Fibroblast of gingiva (primary cell): ENCODE results near the gene RABGEF1.
"Not testable (repeated sequence)": the region's sequence is repeated elsewhere in the genome, so short reads cannot be mapped to it uniquely, and the experiment has no call there.

ENCODE experiments used
- DNase-seq: peaks from one replicate; pipeline ENCODE4 v3.0.0-alpha.2; 2011; ENCODE audit warnings: low read depth

The RABGEF1 gene

DNA sequence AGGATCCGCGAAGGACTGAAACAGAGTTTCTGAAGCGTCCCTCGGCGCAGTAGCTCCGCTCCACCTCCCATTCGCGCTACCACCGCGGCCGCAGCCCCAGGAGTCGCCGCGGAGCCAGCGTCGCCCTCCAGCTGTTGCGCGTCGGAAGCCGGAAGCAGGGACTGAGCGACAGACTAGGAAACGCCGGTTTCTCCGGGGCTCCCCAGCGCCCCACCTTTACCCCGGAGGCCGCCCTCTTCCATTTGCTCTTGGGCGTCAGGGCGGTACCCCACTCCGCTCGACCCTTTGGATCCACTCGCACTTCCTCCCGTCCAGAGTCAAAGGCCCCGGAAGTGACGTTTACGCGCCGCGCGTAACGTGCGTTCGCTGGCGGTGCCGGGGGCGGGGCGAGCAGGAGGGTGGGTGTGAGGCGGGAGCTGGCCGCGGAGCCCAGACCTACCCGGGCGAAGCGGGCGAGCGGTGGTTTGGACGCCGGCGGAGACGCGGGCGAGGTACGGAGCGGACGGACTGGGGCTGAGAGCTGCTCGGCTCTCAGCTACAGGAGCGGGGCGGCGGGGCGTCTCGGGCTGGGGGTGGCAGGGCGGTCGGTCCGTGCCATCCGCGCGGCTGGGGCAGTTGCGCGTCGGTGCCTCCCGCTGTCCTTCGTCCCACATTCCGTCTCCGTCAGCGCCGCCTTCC, at the start of gene RABGEF1:
Gene RABGEF1 (plus strand): TSS at position 432 of the 678 bp plus-strand sequence. CDS start 31,167 bp downstream, outside the sequence.
- DNase-seq, result peak; percentile 93

DNA sequence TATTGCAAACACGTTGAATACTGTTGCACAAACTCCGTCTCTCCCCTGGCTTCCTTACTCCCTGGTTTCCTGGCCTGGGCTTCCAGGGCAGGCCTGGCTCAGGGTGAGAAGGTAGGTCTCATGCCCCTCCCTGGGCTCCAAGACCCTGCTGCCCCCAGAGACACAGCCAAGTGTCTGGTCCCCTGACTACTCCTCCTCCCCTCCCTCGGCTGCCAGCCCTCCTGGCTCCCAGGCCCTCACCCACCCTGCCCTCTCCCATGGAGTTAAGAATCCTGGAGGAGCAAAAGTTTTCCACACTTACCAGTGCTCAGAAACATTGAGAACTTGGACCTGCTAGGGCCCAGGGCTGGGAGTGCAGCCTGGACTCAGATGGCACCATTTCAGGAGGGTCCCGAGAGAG, 47.2 kb upstream of the RABGEF1 start:
- no peak for DNase-seq

GRCh38 chr7:66694286-66694685, 46.2 kb upstream of the RABGEF1 start:
- no peak for DNase-seq

GRCh38 chr7:66695417-66695816, 45.1 kb upstream of the RABGEF1 start:
- not testable (repeated sequence) for DNase-seq

DNA sequence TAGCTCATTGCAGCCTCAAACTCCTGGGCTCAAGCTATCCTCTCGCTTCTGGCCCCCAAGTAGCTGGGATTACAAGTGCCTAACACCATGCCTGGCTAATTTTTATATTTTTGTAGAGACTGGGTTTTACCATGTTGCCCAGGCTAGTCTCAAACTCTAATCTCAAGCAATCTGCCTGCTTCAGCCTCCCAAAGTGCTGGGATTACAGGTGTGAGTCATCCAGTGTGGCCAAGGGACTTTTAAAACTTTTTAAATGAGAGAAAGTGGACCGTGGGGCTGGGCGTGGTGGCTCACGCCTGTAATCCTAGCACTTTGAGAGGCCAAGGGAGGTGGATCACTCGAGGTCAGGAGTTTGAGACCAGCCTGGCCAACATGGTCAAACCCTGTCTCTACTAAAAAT, 44.4 kb upstream of the RABGEF1 start:
- DNase-seq, result not testable (repeated sequence)

DNA sequence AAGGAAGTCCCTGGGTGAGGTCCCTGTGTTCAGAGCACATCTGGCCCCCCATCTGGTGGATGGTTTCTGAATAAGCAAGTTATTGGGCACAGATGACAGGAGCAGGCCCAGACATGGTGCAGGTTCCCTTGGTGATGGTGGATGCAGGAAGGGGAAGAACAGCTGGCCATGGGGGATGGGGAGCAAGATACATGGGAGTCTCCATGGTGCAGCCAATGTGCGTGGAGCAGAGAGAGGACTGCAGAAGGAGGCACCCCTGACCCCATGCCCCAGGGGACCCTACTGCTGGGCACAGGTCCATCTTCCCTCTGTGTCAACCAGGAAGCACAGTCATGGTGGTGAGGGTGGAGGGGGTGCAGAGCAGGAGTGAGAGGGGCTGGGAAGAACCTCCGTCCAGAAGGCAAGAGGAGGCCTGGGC, 43.8 kb upstream of the RABGEF1 start:
- peak; percentile 27 for DNase-seq

- DNase-seq, result peak; percentile 71
Measured at GRCh38 chr7:66697449-66698438, 42.8 kb upstream of the RABGEF1 start.

GRCh38 chr7:66698652-66699205, 41.8 kb upstream of the RABGEF1 start:
- no peak for DNase-seq

DNA sequence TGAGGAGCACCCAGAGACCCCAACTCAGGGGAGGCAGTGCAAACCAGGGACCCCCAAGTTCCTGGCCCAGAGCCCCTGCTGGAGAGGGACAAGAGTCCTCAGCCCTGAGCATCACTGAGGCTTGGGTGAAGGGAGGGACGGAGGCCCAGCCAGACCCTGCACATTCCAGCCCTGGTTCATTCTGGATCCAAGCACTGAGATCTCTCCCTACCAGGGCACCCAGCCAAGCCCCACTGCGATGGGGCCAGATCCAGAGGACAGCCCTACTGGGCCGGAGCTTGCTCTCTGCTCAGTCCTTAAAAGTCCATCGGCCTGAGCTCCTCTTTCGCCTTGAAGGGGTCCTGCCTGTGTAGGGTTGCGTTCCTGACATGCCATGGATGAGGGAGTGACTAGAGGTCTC, 40.5 kb upstream of the RABGEF1 start:
- DNase-seq, result no peak

GRCh38 chr7:66700633-66701131, 39.9 kb upstream of the RABGEF1 start:
- no peak for DNase-seq

- no peak for DNase-seq
Measured at GRCh38 chr7:66707825-66708224, 32.7 kb upstream of the RABGEF1 start.

- not testable (repeated sequence) for DNase-seq
Measured at GRCh38 chr7:66710752-66711151, 29.8 kb upstream of the RABGEF1 start.

GRCh38 chr7:66713687-66714086, 26.8 kb upstream of the RABGEF1 start:
- no peak for DNase-seq

DNA sequence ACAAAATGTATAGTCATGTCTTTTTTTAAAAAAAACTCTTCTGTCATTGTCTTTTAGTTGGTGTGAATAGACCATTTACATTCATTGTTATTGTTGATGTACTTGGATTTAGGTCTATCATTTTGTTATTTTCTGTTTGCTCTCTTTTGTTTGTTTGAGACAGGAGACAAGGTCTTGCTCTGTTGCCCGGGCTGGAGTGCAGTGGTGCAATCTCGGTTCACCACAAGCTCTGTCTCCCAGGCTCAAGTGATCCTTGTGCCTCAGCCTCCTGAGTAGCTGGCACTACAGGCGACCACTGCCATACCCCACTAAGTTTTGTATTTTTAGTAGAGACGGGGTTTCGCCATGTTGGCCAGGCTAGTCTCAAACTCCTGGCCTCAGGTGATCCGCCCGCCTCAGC, 23.9 kb upstream of the RABGEF1 start:
- not testable (repeated sequence) for DNase-seq

GRCh38 chr7:66720561-66720960, 20.0 kb upstream of the RABGEF1 start:
- no peak for DNase-seq

- DNase-seq, result no peak
Measured at GRCh38 chr7:66725843-66726242, 14.7 kb upstream of the RABGEF1 start.

DNA sequence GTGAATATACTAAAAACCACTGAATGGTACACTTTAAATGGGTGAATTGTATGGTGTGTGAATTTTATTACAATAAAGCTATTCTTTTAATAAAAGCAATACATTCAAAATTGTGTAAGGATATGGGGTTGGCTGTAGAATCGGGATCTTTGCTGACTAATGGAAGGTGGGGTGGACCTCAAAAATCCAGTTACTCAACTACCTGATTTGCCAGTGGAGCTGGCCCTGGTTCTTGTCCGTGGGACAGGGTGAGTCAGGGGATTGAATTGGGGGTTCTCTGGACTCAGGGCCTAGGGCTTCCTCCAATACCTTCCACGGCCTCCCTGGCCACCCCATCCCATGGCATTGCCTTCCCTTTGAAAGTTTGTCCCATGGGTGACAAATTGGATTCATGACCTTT, 13.5 kb upstream of the RABGEF1 start:
- no peak for DNase-seq

DNA sequence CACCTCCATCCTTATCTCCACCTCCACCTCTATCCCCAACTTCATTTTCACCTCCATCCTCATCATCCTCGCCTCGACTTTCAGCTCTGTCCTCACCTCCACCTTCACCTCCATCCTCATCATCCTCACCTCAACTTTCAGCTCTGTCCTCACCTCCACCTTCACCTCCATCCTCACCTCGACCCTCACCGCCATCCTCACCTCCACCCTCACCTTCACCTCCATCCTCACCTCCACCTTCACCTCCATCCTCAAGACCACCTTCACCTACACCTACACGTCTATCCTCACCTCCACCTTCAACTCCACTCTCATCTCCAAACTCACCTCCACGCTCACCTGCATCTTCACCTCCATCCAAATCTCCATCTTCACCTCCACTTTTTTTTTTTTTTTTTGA, 12.0 kb upstream of the RABGEF1 start:
- DNase-seq, result no peak

DNA sequence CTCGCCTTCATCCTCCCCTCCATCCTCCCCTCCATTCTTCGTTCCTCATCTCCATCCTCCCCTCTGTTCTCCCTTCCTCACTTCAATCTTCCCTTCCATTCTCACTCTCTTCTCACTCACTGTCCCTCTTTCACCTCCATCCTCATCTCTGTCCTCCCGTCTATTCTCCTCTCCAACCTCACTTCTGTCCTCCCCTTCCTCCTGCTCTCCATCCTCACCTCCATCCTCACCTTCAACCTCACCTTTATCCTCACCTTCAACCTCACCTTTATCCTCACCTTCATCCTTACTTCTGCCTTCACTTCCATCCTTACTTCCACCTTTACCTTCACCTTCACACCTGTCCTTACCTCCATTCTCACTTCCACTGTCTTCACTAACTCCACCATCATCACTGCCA, 11.3 kb upstream of the RABGEF1 start:
- DNase-seq, result no peak

- no peak for DNase-seq
Measured at GRCh38 chr7:66731986-66732385, 8.5 kb upstream of the RABGEF1 start.

DNA sequence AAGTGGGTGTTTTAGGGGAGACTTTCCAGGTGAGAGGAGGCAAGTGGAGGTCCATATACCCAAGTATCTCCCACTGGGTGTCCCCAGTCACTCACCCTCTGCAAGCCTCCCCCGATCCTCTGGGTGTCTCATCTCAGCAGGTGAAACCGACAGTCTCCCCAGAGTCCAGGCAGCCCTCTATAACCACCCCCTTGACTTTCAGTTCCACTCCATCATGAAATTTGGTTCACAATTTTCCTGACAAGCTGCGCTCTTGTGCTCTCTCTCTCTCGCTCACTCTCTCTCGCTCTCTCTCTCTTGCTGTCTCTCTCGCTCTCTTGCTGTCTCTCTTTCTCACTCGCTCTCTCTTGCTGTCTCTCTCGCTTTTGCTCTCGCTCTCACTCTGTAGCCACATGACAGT, 8.1 kb upstream of the RABGEF1 start:
- DNase-seq, result no peak

DNA sequence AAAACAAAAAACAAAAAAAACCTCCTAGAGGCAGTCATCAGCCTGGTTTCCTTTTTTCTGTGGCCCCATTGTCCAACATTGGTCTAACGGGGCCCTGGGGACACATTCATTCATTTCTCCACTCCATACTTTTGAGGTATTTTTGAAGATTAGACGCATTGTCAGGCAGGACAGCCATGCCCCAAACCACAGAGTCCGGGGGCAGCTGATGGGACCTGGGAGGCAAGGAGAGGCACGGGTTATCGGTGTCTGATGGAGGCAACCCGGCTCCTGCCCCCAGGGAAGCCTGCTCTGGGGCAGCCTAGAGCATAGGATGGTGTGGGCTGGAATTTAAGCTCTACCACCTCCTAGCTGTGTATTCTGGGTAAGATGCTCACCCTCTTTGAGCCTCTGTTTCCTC, 6.5 kb upstream of the RABGEF1 start:
- no peak for DNase-seq

DNA sequence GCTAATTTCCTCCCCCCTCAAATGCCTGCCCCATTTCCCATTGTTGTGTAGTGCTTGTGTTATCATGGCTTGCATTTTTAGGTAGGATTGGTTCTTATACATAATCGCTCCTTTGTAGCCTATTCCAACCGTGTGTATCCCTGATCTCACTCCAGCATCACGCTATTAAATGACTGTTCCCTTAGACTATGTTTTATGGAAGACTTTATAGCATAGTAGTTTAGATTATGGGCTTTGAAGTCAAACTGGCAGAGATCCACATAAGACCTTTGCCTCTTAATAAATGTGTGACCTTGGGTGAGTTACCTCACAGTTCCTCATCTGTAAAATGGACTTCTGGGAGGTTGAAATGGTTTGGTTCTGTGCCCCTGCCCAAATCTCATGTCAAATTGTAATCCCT, 5.4 kb upstream of the RABGEF1 start:
- no peak for DNase-seq
